HG02588 (cell line): ENCODE results near the gene DSTYK.
A peak's percentile ranks its signal among the peaks of the same experiment; 100 is the strongest.

Source experiments
- ATAC-seq: cut with Tn5 transposase; IDR thresholded peaks from one replicate; pipeline ENCODE4 v1.9.1; 2021; ENCODE audit warnings: mild to moderate bottlenecking, moderate library complexity; ENCODE audit not compliant: unreplicated experiment

Gene DSTYK

GRCh38 chr1:205211169-205211838 lies at the start of gene DSTYK:
Gene DSTYK (minus strand): TSS chr1:205211702. CDS start chr1:205211535, 167 bp downstream.
- peak; percentile 84 for ATAC-seq

GRCh38 chr1:205259998-205260397 lies 48.5 kb upstream of the DSTYK start:
- no peak for ATAC-seq

- no peak for ATAC-seq
Observed at GRCh38 chr1:205259324-205259832, 47.9 kb upstream of the DSTYK start.

GRCh38 chr1:205258719-205259118 lies 47.2 kb upstream of the DSTYK start:
- ATAC-seq = no peak

GRCh38 chr1:205258261-205258691 lies 46.8 kb upstream of the DSTYK start:
- no peak for ATAC-seq

- no peak for ATAC-seq
Observed at GRCh38 chr1:205257735-205258134, 46.2 kb upstream of the DSTYK start.

- ATAC-seq = no peak
Observed at GRCh38 chr1:205256951-205257625, 45.6 kb upstream of the DSTYK start.

- ATAC-seq = no peak
Observed at GRCh38 chr1:205255941-205256780, 44.7 kb upstream of the DSTYK start.

GRCh38 chr1:205251576-205251975 lies 40.1 kb upstream of the DSTYK start:
- ATAC-seq = no peak

GRCh38 chr1:205250699-205251098 lies 39.2 kb upstream of the DSTYK start:
- no peak for ATAC-seq

- ATAC-seq = no peak
Observed at GRCh38 chr1:205249651-205250050, 38.1 kb upstream of the DSTYK start.

GRCh38 chr1:205248793-205249601 lies 37.5 kb upstream of the DSTYK start:
- no peak for ATAC-seq

GRCh38 chr1:205247130-205247921 lies 35.8 kb upstream of the DSTYK start:
- no peak for ATAC-seq

- no peak for ATAC-seq
Observed at GRCh38 chr1:205246351-205247119, 35.0 kb upstream of the DSTYK start.

GRCh38 chr1:205245096-205245495 lies 33.6 kb upstream of the DSTYK start:
- no peak for ATAC-seq

- ATAC-seq = no peak
Observed at GRCh38 chr1:205244384-205244783, 32.9 kb upstream of the DSTYK start.

- no peak for ATAC-seq
Observed at GRCh38 chr1:205243350-205244191, 32.1 kb upstream of the DSTYK start.

GRCh38 chr1:205241366-205242030 lies 30.0 kb upstream of the DSTYK start:
- ATAC-seq = no peak
